GM19452 (cell line): Measurements from ENCODE around the gene KSR1.

Experiments
- ATAC-seq: cut with Tn5 transposase; IDR thresholded peaks from one replicate; pipeline ENCODE4 v1.9.1; 2021; ENCODE audit not compliant: unreplicated experiment

KSR1 gene

DNA sequence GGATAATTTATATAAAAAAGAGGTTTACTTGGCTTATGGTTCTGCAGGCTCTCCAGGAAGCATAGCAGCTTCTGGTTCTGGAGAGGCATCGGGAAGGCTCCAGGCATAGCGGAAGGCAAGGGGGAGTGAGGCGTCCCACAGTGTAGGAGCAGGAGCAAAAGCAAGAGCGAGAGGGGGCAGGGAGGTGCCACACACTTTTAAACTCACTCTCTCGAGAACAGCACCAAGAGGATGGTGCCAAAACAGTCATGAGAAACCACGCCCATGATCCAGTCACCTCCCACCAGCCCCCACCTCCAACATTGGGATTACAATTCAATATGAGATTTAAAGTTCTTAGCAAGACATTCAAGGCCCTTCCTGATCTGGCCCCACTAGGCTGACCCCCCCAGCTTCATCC, 124.8 kb downstream of the KSR1 start:
- no peak for ATAC-seq

- ATAC-seq = no peak
Observed at GRCh38 chr17:27582696-27583095, 126.4 kb downstream of the KSR1 start.

- no peak for ATAC-seq
Observed at GRCh38 chr17:27585153-27585681, 129.0 kb downstream of the KSR1 start.

GRCh38 chr17:27585792-27586191, 129.5 kb downstream of the KSR1 start:
- ATAC-seq = no peak

- ATAC-seq = no peak
Observed at GRCh38 chr17:27586203-27586721, 130.0 kb downstream of the KSR1 start.

- no peak for ATAC-seq
Observed at GRCh38 chr17:27588354-27588753, 132.1 kb downstream of the KSR1 start.

- ATAC-seq = no peak
Observed at GRCh38 chr17:27590864-27591263, 134.6 kb downstream of the KSR1 start.

DNA sequence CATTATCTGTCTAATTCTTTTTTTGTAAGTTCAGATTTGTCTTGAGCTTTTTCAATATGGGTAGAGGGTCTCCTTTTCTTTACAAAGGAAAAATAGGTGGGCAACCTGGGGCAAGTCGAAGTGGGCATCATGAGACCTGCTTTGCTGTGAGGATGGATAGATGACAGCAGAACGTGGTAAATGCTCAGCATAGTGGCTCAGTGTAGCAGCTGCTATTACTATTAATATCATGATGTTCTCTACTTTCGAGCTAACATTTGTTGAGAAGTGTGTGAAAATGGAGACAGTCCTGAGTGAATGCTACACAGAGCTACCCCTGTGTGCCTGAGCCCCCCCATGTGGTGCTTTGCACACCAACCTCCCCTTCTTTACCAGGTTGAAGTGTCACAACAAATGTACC, 135.7 kb downstream of the KSR1 start:
- no peak for ATAC-seq

DNA sequence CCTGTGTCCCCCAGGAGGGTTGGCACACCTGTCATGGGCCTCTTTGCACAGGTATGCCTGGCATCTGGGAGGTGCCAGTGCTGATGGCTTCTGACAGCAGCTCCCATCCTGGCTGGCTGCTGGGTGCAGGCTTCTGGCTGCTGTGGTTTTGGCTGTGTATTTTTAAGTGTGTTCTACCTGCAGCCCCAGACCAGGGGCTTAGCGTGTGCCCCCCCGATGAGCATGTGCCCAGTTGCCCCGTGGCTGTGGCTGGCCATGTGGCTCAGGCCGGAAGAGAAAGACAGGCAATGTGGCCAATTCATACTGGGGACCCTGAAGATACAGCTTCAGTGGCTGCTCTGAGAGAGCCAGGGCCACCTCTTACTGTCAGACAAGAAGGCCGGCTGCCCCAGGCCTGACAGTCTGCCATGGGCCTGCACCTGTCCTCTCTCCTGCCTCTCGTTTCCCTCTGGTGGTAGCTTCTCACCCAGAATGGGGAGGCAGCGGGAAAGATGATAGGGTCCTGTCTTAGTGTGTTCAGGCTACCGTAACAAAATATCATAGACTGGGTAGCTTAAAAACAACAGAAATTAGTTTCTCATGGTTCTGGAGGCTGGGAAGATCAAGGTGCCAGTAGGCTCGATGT, 137.1 kb downstream of the KSR1 start:
- ATAC-seq = no peak

GRCh38 chr17:27593857-27594255, 137.6 kb downstream of the KSR1 start:
- no peak for ATAC-seq

DNA sequence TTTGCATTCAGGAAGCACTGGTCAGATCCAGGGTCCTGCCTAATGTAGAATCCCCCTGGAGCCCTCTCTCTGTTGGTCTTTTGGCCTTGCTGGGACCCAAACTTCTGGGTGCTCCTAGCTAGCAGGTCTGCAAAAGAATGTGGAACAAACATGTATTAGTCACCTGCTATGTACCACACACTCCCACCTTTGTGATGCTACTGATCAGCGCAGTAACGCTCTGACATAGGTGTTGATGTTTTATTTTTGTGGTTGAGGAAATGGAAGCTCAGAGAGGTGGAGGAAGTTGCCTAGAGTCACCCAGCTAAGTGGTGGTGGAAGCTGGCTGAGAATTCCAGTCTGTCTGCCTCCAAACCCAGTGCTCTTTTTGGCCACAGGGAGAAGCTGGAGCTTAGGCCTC, 139.0 kb downstream of the KSR1 start:
- ATAC-seq = no peak

DNA sequence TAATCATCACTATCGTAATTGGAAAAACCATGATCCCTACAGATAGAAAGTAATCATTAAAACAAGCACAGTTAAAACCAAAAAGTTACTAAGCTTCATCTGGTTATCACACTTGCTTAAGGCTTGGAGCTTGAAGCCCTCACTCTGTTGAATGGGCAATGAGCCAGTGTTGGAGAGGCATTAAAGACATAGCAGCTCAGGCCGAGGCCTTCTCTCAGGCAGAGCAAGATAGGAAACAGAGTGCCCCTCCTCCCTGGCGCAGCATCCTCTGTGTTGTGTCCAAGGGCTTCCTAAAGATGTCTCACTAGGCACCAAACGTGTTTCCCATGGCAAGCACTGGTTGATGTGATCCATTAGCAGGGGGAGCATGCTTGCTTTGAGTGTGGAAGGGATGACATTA, 139.8 kb downstream of the KSR1 start:
- ATAC-seq = no peak

DNA sequence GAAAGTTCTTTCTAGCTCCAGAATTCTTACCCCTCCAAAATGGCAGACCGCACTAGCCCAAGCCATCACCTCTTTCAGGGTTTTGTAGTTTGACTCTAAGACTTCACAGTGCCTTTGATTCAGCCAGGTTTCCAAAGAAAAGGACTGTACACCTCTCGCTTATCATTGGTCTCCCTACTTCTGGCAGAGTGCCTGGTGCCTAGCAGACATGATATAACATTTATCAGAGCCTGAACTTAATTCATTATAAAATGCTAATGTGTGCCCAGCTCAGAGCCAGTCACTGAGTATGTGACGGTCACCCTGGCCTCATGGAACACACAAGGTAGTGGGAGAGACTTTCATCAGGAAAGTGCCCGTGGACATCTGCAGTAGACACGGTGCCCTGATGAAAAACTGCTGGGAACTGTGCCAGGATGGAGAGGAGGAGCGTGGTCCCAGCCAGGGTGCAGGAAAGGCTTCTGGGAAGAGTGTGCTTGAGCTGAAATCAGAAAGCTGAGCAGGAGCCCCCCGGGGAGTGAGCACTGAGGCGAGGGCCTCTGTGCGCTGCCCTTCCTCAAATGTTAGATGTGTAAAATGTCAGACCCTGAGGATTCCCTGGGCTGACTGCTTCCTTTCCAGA, 140.4 kb downstream of the KSR1 start:
- no peak for ATAC-seq

GRCh38 chr17:27597188-27597580, 140.9 kb downstream of the KSR1 start:
- ATAC-seq = no peak

DNA sequence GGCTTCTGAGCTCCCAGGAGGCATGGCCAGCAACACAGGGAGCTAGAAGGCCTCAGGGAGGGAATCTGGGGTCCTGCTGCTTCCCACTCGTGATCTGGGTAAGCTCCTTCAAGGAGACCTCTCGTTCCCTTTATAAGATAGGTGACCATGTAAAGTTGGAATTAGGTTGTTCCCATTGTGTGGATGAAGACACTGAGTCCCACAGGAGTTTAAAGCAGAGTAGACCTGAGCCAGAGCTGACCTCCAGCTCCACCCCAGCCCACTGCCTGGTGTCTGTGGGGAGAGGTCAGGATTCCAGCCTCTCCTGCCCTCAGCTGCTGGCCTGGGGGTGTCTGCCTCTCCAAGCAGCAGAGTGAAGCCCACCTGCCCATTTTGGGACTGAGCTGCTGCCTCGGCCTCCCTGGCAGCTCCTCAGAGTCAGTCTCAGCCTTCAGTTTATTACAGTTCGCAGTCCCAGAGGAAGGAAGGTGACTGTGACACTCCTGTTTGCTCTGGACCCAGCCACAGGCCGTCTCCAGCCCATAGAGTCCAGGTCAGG, 141.6 kb downstream of the KSR1 start:
- ATAC-seq = no peak

- no peak for ATAC-seq
Observed at GRCh38 chr17:27598337-27599050, 142.2 kb downstream of the KSR1 start.

GRCh38 chr17:27600471-27600870, 144.2 kb downstream of the KSR1 start:
- ATAC-seq = no peak

GRCh38 chr17:27601069-27601974, 145.1 kb downstream of the KSR1 start:
- ATAC-seq = no peak

- ATAC-seq = no peak
Observed at GRCh38 chr17:27601975-27602302, 145.7 kb downstream of the KSR1 start.

GRCh38 chr17:27602721-27603420, 146.6 kb downstream of the KSR1 start:
- ATAC-seq = no peak
